Fibroblast of pulmonary artery (primary cell): ENCODE measurements around the gene RFX6.

Source experiments
- DNase-seq: peaks from one replicate; pipeline ENCODE4 v3.0.0-alpha.2; 2010; ENCODE audit warnings: low read depth
- H3K4me3 ChIP-seq: replicated peaks from 2 replicates; pipeline ENCODE4 v1.5.1; 2011; ENCODE audit warnings: low read depth, mild to moderate bottlenecking, control low read depth, low read length, moderate library complexity
- TF ChIP-seq, protein P1 (sequence below): IDR thresholded peaks from 2 replicates; pipeline ENCODE4 v1.5.1; 2011; ENCODE audit warnings: mild to moderate bottlenecking, control low read depth, low read length, inconsistent platforms; ENCODE audit errors: missing control alignments

Gene RFX6

GRCh38 chr6:116966675-116967576 lies 89.9 kb downstream of the RFX6 start:
- TF ChIP-seq, protein P1, sequence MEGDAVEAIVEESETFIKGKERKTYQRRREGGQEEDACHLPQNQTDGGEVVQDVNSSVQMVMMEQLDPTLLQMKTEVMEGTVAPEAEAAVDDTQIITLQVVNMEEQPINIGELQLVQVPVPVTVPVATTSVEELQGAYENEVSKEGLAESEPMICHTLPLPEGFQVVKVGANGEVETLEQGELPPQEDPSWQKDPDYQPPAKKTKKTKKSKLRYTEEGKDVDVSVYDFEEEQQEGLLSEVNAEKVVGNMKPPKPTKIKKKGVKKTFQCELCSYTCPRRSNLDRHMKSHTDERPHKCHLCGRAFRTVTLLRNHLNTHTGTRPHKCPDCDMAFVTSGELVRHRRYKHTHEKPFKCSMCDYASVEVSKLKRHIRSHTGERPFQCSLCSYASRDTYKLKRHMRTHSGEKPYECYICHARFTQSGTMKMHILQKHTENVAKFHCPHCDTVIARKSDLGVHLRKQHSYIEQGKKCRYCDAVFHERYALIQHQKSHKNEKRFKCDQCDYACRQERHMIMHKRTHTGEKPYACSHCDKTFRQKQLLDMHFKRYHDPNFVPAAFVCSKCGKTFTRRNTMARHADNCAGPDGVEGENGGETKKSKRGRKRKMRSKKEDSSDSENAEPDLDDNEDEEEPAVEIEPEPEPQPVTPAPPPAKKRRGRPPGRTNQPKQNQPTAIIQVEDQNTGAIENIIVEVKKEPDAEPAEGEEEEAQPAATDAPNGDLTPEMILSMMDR, result no peak
- no peak for DNase-seq
- H3K4me3 ChIP-seq, result no peak overlapping the region

DNA sequence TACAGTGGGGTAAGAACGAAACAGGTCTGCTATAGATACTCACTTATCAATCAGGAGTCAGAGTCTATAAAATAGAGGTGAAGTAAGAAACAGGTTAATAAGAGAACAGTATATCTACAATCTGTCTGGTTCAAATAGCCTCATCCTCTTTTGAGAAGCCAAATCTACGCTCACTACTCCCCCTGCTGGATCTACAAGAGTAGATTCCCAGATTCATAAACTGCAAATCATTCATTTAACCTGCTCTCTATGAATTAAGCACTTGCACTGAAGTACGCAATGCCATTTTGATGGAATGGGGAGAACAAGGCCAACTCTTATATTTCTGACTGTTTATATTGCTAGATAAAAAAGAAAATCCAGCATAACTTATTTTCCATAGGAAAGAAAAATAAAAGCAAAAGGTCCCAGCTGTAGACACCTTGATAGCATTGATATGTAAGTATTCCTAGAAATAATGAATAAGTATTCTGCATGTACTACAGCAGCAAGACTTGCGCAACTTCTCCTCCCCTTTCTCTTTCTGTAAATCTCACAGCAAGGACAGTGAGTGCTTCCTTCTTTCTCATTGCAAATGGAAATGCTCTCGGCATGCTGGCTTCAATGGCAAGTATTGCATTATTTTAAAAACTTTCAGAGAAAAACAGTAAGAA lies 92.3 kb downstream of the RFX6 start:
- DNase-seq, result peak; percentile 64
- H3K4me3 ChIP-seq, result no peak overlapping the region
- TF ChIP-seq, protein P1, result peak; percentile 84

DNA sequence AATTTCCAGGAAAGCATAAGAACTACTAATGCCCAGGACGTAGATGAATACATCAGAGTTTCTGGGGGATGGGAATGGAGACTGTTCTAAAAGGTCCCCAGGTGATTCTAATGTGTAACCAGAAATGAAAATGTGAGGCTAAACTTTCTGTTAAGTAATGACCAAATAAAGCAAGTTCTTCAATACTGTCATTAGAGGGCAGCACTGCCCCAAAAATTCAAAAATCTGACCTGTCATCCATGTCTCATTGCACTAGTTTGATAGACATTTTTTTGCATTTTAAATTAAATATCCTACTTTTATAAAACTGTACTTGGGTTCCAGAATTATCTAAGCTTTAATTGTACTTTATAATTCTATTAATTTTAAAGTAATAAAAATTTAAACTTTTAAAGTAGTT lies 94.9 kb downstream of the RFX6 start:
- no peak overlapping the region for H3K4me3 ChIP-seq
- TF ChIP-seq, protein P1, result peak; percentile 69
- DNase-seq, result peak; percentile 56

GRCh38 chr6:116973976-116974375 lies 96.9 kb downstream of the RFX6 start:
- TF ChIP-seq, protein P1, result no peak
- no peak for DNase-seq
- H3K4me3 ChIP-seq, result no peak overlapping the region

DNA sequence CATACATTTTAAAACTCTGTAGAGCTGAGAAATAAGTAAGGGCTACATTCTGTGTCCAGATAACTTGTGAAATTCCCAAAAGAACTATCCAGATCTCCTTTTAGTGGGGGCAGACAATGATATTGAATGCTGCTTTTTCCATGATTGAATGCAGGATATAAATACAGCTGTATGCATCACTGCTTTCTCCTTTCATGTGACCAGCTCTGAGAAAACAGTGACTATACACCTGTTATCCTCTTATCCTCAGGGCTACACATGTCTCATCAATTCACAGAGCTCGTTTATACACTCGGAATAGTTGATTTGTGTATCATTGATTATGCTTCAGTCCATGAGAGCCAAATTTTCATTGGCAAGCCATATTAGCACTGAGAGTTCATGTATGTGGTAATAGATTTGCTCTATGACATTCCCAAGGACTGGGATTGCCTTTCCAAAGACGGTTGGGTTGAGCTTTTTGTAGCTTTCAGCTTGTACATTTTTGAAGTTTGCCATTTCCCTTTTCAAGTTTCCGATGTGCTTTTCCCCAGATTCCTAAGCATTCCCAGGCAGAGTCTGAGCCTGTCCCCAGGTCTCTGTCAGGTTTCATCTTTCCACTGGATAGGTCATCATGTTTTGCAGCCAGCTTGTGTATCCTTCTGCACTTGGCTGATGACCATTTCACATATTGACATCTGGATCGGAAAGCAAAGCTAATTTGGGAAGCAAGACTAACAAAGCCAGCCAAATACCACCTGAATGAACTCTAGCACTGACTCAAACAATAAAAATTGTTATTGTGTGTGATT lies 97.7 kb downstream of the RFX6 start:
- no peak for DNase-seq
- H3K4me3 ChIP-seq, result no peak overlapping the region
- TF ChIP-seq, protein P1, result no peak

GRCh38 chr6:116975600-116975999 lies 98.6 kb downstream of the RFX6 start:
- DNase-seq, result no peak
- TF ChIP-seq, protein P1, result no peak
- no peak overlapping the region for H3K4me3 ChIP-seq
